ENCODE results near the gene PRRG3.

DNA sequence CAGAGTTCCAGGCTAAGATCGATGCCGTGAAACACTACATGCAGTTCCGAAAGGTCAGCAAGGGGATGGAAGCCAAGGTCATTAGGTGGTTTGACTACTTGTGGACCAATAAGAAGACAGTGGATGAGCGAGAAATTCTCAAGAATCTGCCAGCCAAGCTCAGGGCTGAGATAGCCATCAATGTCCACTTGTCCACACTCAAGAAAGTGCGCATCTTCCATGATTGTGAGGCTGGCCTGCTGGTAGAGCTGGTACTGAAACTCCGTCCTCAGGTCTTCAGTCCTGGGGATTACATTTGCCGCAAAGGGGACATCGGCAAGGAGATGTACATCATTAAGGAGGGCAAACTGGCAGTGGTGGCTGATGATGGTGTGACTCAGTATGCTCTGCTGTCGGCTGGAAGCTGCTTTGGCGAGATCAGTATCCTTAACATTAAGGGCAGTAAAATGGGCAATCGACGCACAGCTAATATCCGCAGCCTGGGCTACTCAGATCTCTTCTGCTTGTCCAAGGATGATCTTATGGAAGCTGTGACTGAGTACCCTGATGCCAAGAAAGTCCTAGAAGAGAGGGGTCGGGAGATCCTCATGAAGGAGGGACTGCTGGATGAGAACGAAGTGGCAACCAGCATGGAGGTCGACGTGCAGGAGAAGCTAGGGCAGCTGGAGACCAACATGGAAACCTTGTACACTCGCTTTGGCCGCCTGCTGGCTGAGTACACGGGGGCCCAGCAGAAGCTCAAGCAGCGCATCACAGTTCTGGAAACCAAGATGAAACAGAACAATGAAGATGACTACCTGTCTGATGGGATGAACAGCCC is 48.6 kb downstream of the PRRG3 start:
- TF ChIP-seq, protein P1, sequence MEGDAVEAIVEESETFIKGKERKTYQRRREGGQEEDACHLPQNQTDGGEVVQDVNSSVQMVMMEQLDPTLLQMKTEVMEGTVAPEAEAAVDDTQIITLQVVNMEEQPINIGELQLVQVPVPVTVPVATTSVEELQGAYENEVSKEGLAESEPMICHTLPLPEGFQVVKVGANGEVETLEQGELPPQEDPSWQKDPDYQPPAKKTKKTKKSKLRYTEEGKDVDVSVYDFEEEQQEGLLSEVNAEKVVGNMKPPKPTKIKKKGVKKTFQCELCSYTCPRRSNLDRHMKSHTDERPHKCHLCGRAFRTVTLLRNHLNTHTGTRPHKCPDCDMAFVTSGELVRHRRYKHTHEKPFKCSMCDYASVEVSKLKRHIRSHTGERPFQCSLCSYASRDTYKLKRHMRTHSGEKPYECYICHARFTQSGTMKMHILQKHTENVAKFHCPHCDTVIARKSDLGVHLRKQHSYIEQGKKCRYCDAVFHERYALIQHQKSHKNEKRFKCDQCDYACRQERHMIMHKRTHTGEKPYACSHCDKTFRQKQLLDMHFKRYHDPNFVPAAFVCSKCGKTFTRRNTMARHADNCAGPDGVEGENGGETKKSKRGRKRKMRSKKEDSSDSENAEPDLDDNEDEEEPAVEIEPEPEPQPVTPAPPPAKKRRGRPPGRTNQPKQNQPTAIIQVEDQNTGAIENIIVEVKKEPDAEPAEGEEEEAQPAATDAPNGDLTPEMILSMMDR (IDR thresholded peaks at IDR 0.05; ENCODE audit: low read length), result no peak
- TF ChIP-seq EZH2 (optimal IDR thresholded peaks at IDR 0.05; ENCODE audit: low read depth, low read length) (no peak), EZH2phosphoT487 (IDR thresholded peaks at IDR 0.05; ENCODE audit: low read length) (no peak)
